CD14-positive monocyte (primary cell): ENCODE data around the gene ABCB9. TPM values are rescaled to one million over a fixed set of nuclear protein-coding genes. Genes with fewer than 3 reads are reported as not detected.

ENCODE experiments used
- DNase-seq, 3 donors: peaks; one replicate each; pipeline ENCODE4 v3.0.0-alpha.2; 2011 to 2022
- H2AFZ ChIP-seq: 2 replicates; pipeline ENCODE4 v1.6.0; 2012; ENCODE audit warnings: mild to moderate bottlenecking, low read depth, low read length, inconsistent platforms; ENCODE audit not compliant: insufficient read depth, poor library complexity, severe bottlenecking
- H3K27ac ChIP-seq, 2 donors: 1 replicate in 1 of 2; 2 replicates in 1 of 2; pipeline ENCODE4 v1.5.1; 2012 to 2013; ENCODE audit warnings: low read length in 2 of 2, control low read depth in 1 of 2, inconsistent platforms in 1 of 2, low read depth in 1 of 2, mild to moderate bottlenecking in 1 of 2
- H3K27me3 ChIP-seq, 2 donors: one replicate each; pipeline versions ENCODE4 v1.6.0 to v1.6.1; 2011 to 2013; ENCODE audit warnings: low read length in 2 of 2; ENCODE audit not compliant: control insufficient read depth in 2 of 2, insufficient read depth in 2 of 2
- H3K36me3 ChIP-seq, 2 donors: replicated peaks in 1 of 2; 1 replicate in 1 of 2; 2 replicates in 1 of 2; pipeline versions ENCODE4 v1.5.1 to v1.6.1; 2012 to 2013; ENCODE audit warnings: low read length in 2 of 2, control low read depth in 1 of 2, inconsistent platforms in 1 of 2, mild to moderate bottlenecking in 1 of 2; ENCODE audit not compliant: insufficient read depth in 2 of 2, control insufficient read depth in 1 of 2
- H3K4me1 ChIP-seq, 2 donors: 1 replicate in 1 of 2; 2 replicates in 1 of 2; pipeline versions ENCODE4 v1.5.1 to v1.6.1; 2012 to 2013; ENCODE audit warnings: low read length in 2 of 2, control low read depth in 1 of 2, inconsistent platforms in 1 of 2, mild to moderate bottlenecking in 1 of 2, moderate library complexity in 1 of 2; ENCODE audit not compliant: insufficient read depth in 2 of 2, control insufficient read depth in 1 of 2
- H3K4me2 ChIP-seq: replicated peaks from 2 replicates; pipeline ENCODE3; 2012; ENCODE audit warnings: low read length, moderate library complexity, mild to moderate bottlenecking; ENCODE audit not compliant: poor library complexity, severe bottlenecking; ENCODE audit errors: extremely low read depth
- H3K4me3 ChIP-seq, 3 experiments: fragments of 200-600 bp in 1 of 3; sonication (generic) in 1 of 3; replicated peaks in 1 of 3; 1 replicate in 2 of 3; 2 replicates in 1 of 3; pipeline ENCODE4 v1.5.1; 2011 to 2013; ENCODE audit warnings: low read length in 3 of 3, mild to moderate bottlenecking in 3 of 3, control low read depth in 2 of 3, low read depth in 2 of 3, inconsistent platforms in 1 of 3, moderate library complexity in 1 of 3
- H3K79me2 ChIP-seq: 2 replicates; pipeline ENCODE4 v1.6.0; 2012; ENCODE audit warnings: mild to moderate bottlenecking, control low read depth, inconsistent platforms, low read length, moderate library complexity; ENCODE audit not compliant: insufficient read depth
- H3K9ac ChIP-seq: 2 replicates; pipeline ENCODE4 v1.6.0; 2017; ENCODE audit warnings: low read length, mild to moderate bottlenecking; ENCODE audit not compliant: insufficient read depth, poor library complexity, severe bottlenecking
- H3K9me3 ChIP-seq, 2 donors: replicated peaks in 1 of 2; 1 replicate in 1 of 2; 2 replicates in 1 of 2; pipeline versions ENCODE4 v1.5.1 to v1.6.1; 2012 to 2013; ENCODE audit warnings: low read length in 2 of 2, control low read depth in 1 of 2; ENCODE audit not compliant: control insufficient read depth in 1 of 2, insufficient read depth in 1 of 2
- H4K20me1 ChIP-seq: 2 replicates; pipeline ENCODE4 v1.6.0; 2012; ENCODE audit warnings: mild to moderate bottlenecking, low read length, control low read depth, moderate library complexity; ENCODE audit not compliant: insufficient read depth
- H3K27ac Mint-ChIP-seq, 7 donors: one replicate each; pipeline ENCODE4 v1.8.0; 2020; ENCODE audit warnings: mild to moderate bottlenecking in 7 of 7, mixed read lengths in 7 of 7, moderate library complexity in 6 of 7, inconsistent platforms in 2 of 7
- H3K27me3 Mint-ChIP-seq, 3 donors: one replicate each; pipeline ENCODE4 v1.8.0; 2021 to 2022; ENCODE audit warnings: low read depth in 3 of 3, mild to moderate bottlenecking in 3 of 3, mixed read lengths in 3 of 3, moderate library complexity in 3 of 3, inconsistent platforms in 1 of 3
- H3K36me3 Mint-ChIP-seq, 2 donors: one replicate each; pipeline ENCODE4 v1.8.0; 2020; ENCODE audit warnings: mixed read lengths in 2 of 2, inconsistent platforms in 1 of 2, mild to moderate bottlenecking in 1 of 2
- H3K4me1 Mint-ChIP-seq: one replicate; pipeline ENCODE4 v1.8.0; 2020; ENCODE audit warnings: mild to moderate bottlenecking, mixed read lengths
- H3K4me3 Mint-ChIP-seq, 2 donors: one replicate each; pipeline ENCODE4 v1.8.0; 2020; ENCODE audit warnings: mild to moderate bottlenecking in 2 of 2, mixed read lengths in 2 of 2, moderate library complexity in 1 of 2
- H3K9me3 Mint-ChIP-seq, 7 donors: one replicate each; pipeline ENCODE4 v1.8.0; 2020 to 2022; ENCODE audit warnings: mixed read lengths in 7 of 7, mild to moderate bottlenecking in 6 of 7, moderate library complexity in 6 of 7, inconsistent platforms in 2 of 7
- CTCF ChIP-seq: fragments of 200-600 bp; IDR thresholded peaks from one replicate; pipeline ENCODE4 v1.8.0; 2022; ENCODE audit warnings: antibody characterized with exemption, mild to moderate bottlenecking
- WGBS: methylation state at CpG from one replicate; pipeline ENCODE4 v1.1.5; 2013; ENCODE audit warnings: missing lambda C conversion rate; ENCODE audit not compliant: insufficient coverage; 5-methylcytosine and 5-hydroxymethylcytosine counted together
- intact Hi-C, 2 donors: fragments of 100-400 bp; cut with micrococcal nuclease; formaldehyde crosslinking; loops; one replicate each; pipeline versions ENCODE4 v1.15.0 to v1.15.1; 2023
- polyA plus RNA-seq, 3 donors: library from polyadenylated mRNA; depleted of rRNA in 1 of 3; unstranded in 2 of 3; stranded (reverse) in 1 of 3; fragments of 300-500 nt in 2 of 3; fragments of >200 nt in 1 of 3; fragmentation: Illumina TruSeq in 2 of 3; gene quantifications; 1 replicate in 2 of 3; 2 replicates in 1 of 3; pipeline ENCODE4 v1.2.3, GENCODE V29; 2012 to 2021

The ABCB9 gene
- polyA plus RNA-seq, 3 donors: 0.14 to 1.2 (median 0.22) TPM

DNA sequence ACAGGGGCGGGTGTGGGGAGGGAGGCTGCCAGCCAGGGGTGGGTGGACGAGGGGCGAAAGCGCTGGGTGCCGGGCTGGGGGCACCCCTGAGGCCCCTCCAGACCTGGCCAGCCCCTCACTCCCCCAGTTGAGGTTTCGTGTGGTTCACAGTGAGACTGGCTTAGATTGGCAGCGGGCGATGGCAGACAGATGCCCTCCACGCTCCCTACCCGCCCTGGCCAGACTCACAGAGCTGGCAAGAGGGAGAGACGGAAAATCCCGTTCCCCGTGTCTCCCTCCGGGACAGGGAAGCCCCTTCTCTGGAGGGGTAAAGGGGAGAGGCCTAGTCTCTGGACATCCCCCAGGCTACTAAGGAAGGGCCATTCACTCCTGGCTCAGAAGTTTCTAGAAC lies 37.1 kb downstream of the ABCB9 start:
- H3K9me3 Mint-ChIP-seq: peaks cover 0 to 1% (median 0%) of the 10 kb centered on the region in 7 donors
- 96% methylated on average over 9 of the region's 14 CpGs for WGBS
- Histone ChIP-seq H3K9me3 (no peaks in the 10 kb centered on the region), H3K4me3 (no peak overlapping the region), H3K36me3 (no peaks in the 10 kb centered on the region), H3K4me2 (no peak overlapping the region), H3K9ac (no peak overlapping the region), H3K27me3 (no peaks in the 10 kb centered on the region), H4K20me1 (no peaks in the 10 kb centered on the region), H3K4me1 (peaks cover 16 to 26% of the 10 kb centered on the region in 2 donors), H3K27ac (no peak overlapping the region), H3K79me2 (no peaks in the 10 kb centered on the region), H2AFZ (no peak overlapping the region)
- H3K36me3 Mint-ChIP-seq: no peaks in the 10 kb centered on the region
- H3K4me3 Mint-ChIP-seq: no peak overlapping the region
- H3K27me3 Mint-ChIP-seq: peaks cover 0 to 1% (median 0%) of the 10 kb centered on the region in 3 donors
- H3K27ac Mint-ChIP-seq: no peak overlapping the region
- intact Hi-C loops: no loop called here
- TF ChIP-seq CTCF: no peak
- H3K4me1 Mint-ChIP-seq: peaks cover 19% of the 10 kb centered on the region
- DNase-seq: no peak

DNA sequence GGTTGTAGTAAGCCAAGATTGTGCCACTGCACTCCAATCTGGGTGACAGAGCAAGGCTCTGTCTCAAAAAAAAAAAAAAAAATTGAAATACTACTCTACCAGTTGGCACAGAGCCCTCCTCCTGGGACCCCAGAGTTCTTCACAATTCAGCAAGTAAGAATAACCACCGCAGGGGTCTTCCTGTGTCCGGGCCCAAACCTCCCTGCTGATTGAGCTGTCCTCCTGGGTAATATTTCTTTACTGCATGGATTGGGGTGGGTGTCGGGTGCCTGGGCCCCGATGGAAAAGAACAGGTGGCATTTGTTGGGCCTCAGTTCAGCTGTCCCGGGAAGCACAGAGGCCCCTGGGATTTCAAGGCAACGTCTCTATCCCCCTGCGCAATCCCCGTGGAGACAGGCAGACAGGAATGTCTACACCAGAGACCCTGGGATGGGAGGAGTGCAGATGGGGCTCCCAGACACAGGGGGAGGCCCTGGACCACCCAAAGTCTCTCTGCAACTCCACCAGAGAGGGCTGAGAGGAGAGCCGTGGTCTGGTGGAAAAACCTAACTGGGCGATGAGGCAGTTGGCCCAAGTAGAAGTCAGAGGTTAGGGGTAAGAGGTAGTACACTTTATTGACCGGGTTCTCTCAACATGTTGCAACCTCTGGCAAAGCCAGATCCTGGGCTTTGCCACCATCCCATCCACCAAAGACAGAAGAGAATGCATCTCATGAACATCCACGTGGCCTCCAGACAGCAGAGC lies 37.7 kb downstream of the ABCB9 start:
- no peak overlapping the region for H3K4me3 ChIP-seq
- Mint-ChIP-seq H3K4me3 (no peak overlapping the region), H3K27ac (peak overlapping the region in 1 of 7 donors; percentile 66), H3K9me3 (peaks cover 0 to 1% (median 0%) of the 10 kb centered on the region in 7 donors), H3K36me3 (no peaks in the 10 kb centered on the region), H3K4me1 (peaks cover 19% of the 10 kb centered on the region), H3K27me3 (peaks cover 0 to 1% (median 0%) of the 10 kb centered on the region in 3 donors)
- H3K27ac ChIP-seq: no peak overlapping the region
- H3K36me3 ChIP-seq: no peaks in the 10 kb centered on the region
- H3K9me3 ChIP-seq: no peaks in the 10 kb centered on the region
- H3K79me2 ChIP-seq: no peaks in the 10 kb centered on the region
- intact Hi-C loops: no loop called here
- DNase-seq: no peak
- H3K27me3 ChIP-seq: no peaks in the 10 kb centered on the region
- no peak overlapping the region for H3K4me2 ChIP-seq
- H2AFZ ChIP-seq: no peak overlapping the region
- H3K4me1 ChIP-seq: peaks cover 16 to 26% of the 10 kb centered on the region in 2 donors
- WGBS: 94% methylated on average over 9 of the region's 12 CpGs
- TF ChIP-seq CTCF: no peak
- H4K20me1 ChIP-seq: no peaks in the 10 kb centered on the region
- no peak overlapping the region for H3K9ac ChIP-seq
